Glutamatergic neuron (in vitro differentiated cells): ENCODE measurements around the gene AP5Z1. TPM values are rescaled to one million over a fixed set of nuclear protein-coding genes. Genes with fewer than 3 reads are reported as not detected.

Experiments
- DNase-seq: peaks from one replicate; pipeline ENCODE4 v3.0.0; 2022
- H3K27ac Mint-ChIP-seq: one replicate; pipeline ENCODE4 v1.8.0; 2020; ENCODE audit warnings: mild to moderate bottlenecking, mixed read lengths, inconsistent platforms; ENCODE audit not compliant: unreplicated experiment
- H3K27me3 Mint-ChIP-seq: one replicate; pipeline ENCODE4 v1.8.0; 2020; ENCODE audit warnings: mild to moderate bottlenecking, moderate library complexity, mixed read lengths, inconsistent platforms; ENCODE audit not compliant: unreplicated experiment
- H3K36me3 Mint-ChIP-seq: one replicate; pipeline ENCODE4 v1.8.0; 2020; ENCODE audit warnings: mild to moderate bottlenecking, mixed read lengths, inconsistent platforms; ENCODE audit not compliant: unreplicated experiment
- H3K4me1 Mint-ChIP-seq: one replicate; pipeline ENCODE4 v1.8.0; 2020; ENCODE audit warnings: mild to moderate bottlenecking, low read depth, mixed read lengths, inconsistent platforms; ENCODE audit not compliant: unreplicated experiment
- H3K4me3 Mint-ChIP-seq: one replicate; pipeline ENCODE4 v1.8.0; 2020; ENCODE audit warnings: mild to moderate bottlenecking, mixed read lengths, inconsistent platforms; ENCODE audit not compliant: unreplicated experiment
- H3K9me3 Mint-ChIP-seq: one replicate; pipeline ENCODE4 v1.8.0; 2020; ENCODE audit warnings: mild to moderate bottlenecking, moderate library complexity, mixed read lengths, inconsistent platforms; ENCODE audit not compliant: unreplicated experiment
- total RNA-seq: library from RNA; stranded (reverse); fragmentation: NEBNext Ultra II Directional; extraction: Animal tissue kit (Norgen Biotek cat#: 25700); gene quantifications from one replicate; pipeline ENCODE4 v1.2.1, GENCODE V29; 2021; ENCODE audit not compliant: unreplicated experiment
- TF ChIP-seq, protein P1 (sequence below): fragments of 200-600 bp; sonication (generic); IDR thresholded peaks from one replicate; pipeline ENCODE4 v1.5.0; 2021; ENCODE audit not compliant: partially characterized antibody, unreplicated experiment

Gene AP5Z1
- total RNA-seq, 1 donor from 2014 or later = 49.8 TPM

DNA sequence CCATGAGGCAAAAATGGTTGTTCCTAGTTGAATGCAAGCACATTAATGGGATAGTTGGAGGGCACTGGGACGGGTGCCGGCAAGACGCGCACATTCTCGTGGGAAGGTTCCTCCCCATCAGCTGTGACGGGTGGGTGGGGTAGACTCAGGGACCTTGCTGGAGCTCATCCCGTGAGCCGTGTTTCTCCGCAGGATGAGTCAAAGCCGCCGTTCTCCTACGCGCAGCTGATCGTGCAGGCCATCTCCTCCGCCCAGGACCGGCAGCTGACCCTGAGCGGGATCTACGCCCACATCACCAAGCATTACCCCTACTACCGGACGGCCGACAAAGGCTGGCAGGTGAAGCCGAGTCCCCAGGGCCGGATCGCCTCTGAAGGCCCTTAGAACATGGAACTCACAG, 20.4 kb upstream of the AP5Z1 start:
- H3K27ac Mint-ChIP-seq = no peak overlapping the region
- DNase-seq = no peak
- no peaks in the 10 kb centered on the region for H3K36me3 Mint-ChIP-seq
- H3K27me3 Mint-ChIP-seq = peaks cover 8% of the 10 kb centered on the region
- peaks cover 2% of the 10 kb centered on the region for H3K9me3 Mint-ChIP-seq
- H3K4me3 Mint-ChIP-seq = no peak overlapping the region
- no peaks in the 10 kb centered on the region for H3K4me1 Mint-ChIP-seq
- TF ChIP-seq, protein P1, sequence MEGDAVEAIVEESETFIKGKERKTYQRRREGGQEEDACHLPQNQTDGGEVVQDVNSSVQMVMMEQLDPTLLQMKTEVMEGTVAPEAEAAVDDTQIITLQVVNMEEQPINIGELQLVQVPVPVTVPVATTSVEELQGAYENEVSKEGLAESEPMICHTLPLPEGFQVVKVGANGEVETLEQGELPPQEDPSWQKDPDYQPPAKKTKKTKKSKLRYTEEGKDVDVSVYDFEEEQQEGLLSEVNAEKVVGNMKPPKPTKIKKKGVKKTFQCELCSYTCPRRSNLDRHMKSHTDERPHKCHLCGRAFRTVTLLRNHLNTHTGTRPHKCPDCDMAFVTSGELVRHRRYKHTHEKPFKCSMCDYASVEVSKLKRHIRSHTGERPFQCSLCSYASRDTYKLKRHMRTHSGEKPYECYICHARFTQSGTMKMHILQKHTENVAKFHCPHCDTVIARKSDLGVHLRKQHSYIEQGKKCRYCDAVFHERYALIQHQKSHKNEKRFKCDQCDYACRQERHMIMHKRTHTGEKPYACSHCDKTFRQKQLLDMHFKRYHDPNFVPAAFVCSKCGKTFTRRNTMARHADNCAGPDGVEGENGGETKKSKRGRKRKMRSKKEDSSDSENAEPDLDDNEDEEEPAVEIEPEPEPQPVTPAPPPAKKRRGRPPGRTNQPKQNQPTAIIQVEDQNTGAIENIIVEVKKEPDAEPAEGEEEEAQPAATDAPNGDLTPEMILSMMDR = no peak

- DNase-seq = no peak
Measured at GRCh38 chr7:4758111-4758510, 17.3 kb upstream of the AP5Z1 start.

DNA sequence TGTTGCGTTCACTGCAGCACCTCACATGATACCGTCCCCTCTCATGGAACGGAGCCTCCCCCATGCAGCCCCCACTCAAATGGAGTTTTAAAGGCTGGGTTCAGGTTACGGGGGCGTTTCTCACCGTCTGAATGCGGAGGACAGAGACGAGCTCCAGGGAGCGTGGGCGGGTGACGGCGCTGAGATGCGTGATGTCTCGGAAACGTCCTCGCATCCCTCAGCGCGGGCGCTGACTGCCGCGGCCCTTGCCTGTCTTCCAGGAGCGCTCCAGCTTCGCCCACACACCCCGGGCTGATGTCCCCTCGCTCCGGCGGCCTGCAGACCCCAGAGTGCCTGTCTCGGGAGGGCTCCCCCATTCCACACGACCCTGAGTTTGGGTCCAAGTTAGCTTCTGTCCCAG, 16.6 kb upstream of the AP5Z1 start:
- Mint-ChIP-seq H3K27me3 (peaks cover 9% of the 10 kb centered on the region), H3K4me3 (no peak overlapping the region), H3K9me3 (peaks cover 8% of the 10 kb centered on the region), H3K36me3 (no peaks in the 10 kb centered on the region), H3K4me1 (no peaks in the 10 kb centered on the region), H3K27ac (no peak overlapping the region)
- TF ChIP-seq, protein P1 = no peak
- DNase-seq = no peak

More at GRCh38 chr7:4758111-4758510, 17.3 kb upstream of the AP5Z1 start:
- Mint-ChIP-seq H3K4me1 (no peaks in the 10 kb centered on the region), H3K27me3 (peaks cover 11% of the 10 kb centered on the region), H3K36me3 (no peaks in the 10 kb centered on the region), H3K9me3 (peaks cover 6% of the 10 kb centered on the region), H3K27ac (no peak overlapping the region), H3K4me3 (no peak overlapping the region)
- TF ChIP-seq, protein P1 = no peak

GRCh38 chr7:4759211-4759610, 16.2 kb upstream of the AP5Z1 start:
- TF ChIP-seq, protein P1 = no peak
- Mint-ChIP-seq H3K4me1 (no peaks in the 10 kb centered on the region), H3K27me3 (peaks cover 9% of the 10 kb centered on the region), H3K36me3 (no peaks in the 10 kb centered on the region), H3K4me3 (no peak overlapping the region), H3K9me3 (peaks cover 8% of the 10 kb centered on the region), H3K27ac (no peak overlapping the region)
- no peak for DNase-seq

DNA sequence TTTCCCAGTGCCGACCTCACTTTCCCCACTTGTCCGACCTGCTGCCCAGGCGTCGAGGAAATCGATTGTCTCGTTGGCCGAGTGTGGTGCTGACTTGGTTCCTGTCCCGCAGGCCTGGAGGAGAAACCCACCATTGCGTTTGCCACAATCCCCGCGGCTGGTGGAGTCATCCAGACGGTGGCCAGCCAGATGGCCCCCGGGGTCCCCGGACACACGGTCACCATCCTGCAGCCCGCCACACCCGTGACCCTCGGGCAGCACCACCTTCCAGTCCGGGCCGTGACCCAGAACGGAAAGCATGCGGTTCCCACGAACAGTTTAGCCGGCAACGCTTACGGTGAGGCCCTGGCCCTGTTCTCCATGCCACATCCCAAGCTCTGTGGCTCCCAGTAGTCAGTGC, 14.5 kb upstream of the AP5Z1 start:
- Mint-ChIP-seq H3K4me1 (no peaks in the 10 kb centered on the region), H3K9me3 (peaks cover 8% of the 10 kb centered on the region), H3K27me3 (peaks cover 9% of the 10 kb centered on the region), H3K4me3 (no peak overlapping the region), H3K36me3 (no peaks in the 10 kb centered on the region), H3K27ac (no peak overlapping the region)
- no peak for DNase-seq
- TF ChIP-seq, protein P1 = no peak
